ENCODE results near the gene TRPM5.

DNA sequence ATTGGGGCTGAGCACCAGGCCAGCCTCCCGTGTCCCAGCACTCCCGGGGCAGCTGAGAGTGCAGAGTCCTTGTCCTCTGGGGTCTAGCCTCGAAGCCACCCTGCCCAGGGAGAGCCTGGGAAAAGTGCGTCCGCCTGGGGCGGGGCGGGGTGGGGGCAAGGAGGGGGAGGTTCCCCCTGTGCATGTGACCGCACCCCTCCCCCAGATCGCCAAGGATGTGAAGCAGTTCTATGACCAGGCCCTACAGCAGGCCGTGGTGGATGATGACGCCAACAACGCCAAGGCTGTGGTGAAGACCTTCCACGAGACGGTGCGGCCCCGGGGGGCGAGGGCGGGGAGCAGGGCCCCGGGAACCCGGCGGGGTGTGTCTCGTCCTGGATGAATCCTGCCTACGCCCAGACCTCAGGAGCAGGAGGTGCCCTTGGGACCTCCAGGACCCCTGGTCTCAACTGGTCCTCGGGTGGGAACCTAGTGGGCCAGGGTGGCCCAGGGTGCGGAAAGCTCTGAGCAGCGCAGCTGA lies 49.0 kb downstream of the TRPM5 start:
- no peak for TF ChIP-seq EZH2phosphoT487 (IDR thresholded peaks at IDR 0.05; ENCODE audit: borderline replicate concordance, low read depth, low read length)
- TF ChIP-seq, protein P1, sequence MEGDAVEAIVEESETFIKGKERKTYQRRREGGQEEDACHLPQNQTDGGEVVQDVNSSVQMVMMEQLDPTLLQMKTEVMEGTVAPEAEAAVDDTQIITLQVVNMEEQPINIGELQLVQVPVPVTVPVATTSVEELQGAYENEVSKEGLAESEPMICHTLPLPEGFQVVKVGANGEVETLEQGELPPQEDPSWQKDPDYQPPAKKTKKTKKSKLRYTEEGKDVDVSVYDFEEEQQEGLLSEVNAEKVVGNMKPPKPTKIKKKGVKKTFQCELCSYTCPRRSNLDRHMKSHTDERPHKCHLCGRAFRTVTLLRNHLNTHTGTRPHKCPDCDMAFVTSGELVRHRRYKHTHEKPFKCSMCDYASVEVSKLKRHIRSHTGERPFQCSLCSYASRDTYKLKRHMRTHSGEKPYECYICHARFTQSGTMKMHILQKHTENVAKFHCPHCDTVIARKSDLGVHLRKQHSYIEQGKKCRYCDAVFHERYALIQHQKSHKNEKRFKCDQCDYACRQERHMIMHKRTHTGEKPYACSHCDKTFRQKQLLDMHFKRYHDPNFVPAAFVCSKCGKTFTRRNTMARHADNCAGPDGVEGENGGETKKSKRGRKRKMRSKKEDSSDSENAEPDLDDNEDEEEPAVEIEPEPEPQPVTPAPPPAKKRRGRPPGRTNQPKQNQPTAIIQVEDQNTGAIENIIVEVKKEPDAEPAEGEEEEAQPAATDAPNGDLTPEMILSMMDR (conservative IDR thresholded peaks at IDR 0.05; ENCODE audit: low read length): no peak

All from OCI-LY7 (cell line).